Endometrial microvascular endothelial cells (primary cell): ENCODE results near the gene MAP3K15. TPM values are rescaled to one million over a fixed set of nuclear protein-coding genes. Genes with fewer than 3 reads are reported as not detected.

ENCODE experiments used
- in situ Hi-C: cut with HindIII; loops from 2 replicates; pipeline ENCODE4 v1.10.0; 2017; ENCODE audit warnings: low sequenced_read_pairs, low pct_unique_long_range_greater_than_20kb; ENCODE audit errors: inconsistent ontology term
- total RNA-seq: library from RNA; depleted of rRNA; stranded (reverse); fragments of >200 nt; gene quantifications from one replicate; pipeline ENCODE4 v1.2.3, GENCODE V29; 2015; ENCODE audit errors: inconsistent ontology term

Gene MAP3K15
- total RNA-seq, 1 donor from 2014 or later, result not detected

GRCh38 chrX:19368576-19368975 lies 146.7 kb downstream of the MAP3K15 start:
- in situ Hi-C loops, result no loop called here

- in situ Hi-C loops, result no loop called here
Observed at GRCh38 chrX:19361701-19362100, 153.6 kb downstream of the MAP3K15 start.

- in situ Hi-C loops, result no loop called here
Observed at GRCh38 chrX:19360903-19361302, 154.4 kb downstream of the MAP3K15 start.

- in situ Hi-C loops, result no loop called here
Observed at GRCh38 chrX:19358521-19358920, 156.8 kb downstream of the MAP3K15 start.

- in situ Hi-C loops, result no loop called here
Observed at GRCh38 chrX:19354625-19355024, 160.7 kb downstream of the MAP3K15 start.

- in situ Hi-C loops, result no loop called here
Observed at GRCh38 chrX:19350941-19351384, 164.3 kb downstream of the MAP3K15 start.

GRCh38 chrX:19349264-19349663 lies 166.0 kb downstream of the MAP3K15 start:
- in situ Hi-C loops, result no loop called here

- in situ Hi-C loops, result no loop called here
Observed at GRCh38 chrX:19347916-19348315, 167.4 kb downstream of the MAP3K15 start.

- in situ Hi-C loops, result no loop called here
Observed at GRCh38 chrX:19344661-19345060, 170.6 kb downstream of the MAP3K15 start.

- in situ Hi-C loops, result no loop called here
Observed at GRCh38 chrX:19343535-19344408, 171.5 kb downstream of the MAP3K15 start, which contains the start of gene PDHA1. Gene PDHA1 (plus strand): TSS chrX:19343927. CDS start chrX:19344038, 111 bp downstream.

- in situ Hi-C loops, result no loop called here
Observed at GRCh38 chrX:19343085-19343534, 172.2 kb downstream of the MAP3K15 start.

GRCh38 chrX:19342331-19342906 lies 172.9 kb downstream of the MAP3K15 start:
- in situ Hi-C loops, result no loop called here

- in situ Hi-C loops, result no loop called here
Observed at GRCh38 chrX:19334945-19335626, 180.2 kb downstream of the MAP3K15 start.

- in situ Hi-C loops, result no loop called here
Observed at GRCh38 chrX:19332983-19333382, 182.3 kb downstream of the MAP3K15 start.

- in situ Hi-C loops, result no loop called here
Observed at GRCh38 chrX:19331831-19332230, 183.5 kb downstream of the MAP3K15 start.

GRCh38 chrX:19326567-19326966 lies 188.7 kb downstream of the MAP3K15 start:
- in situ Hi-C loops, result no loop called here
